ENCODE data around the gene RNF13. TPM values are rescaled to one million over a fixed set of nuclear protein-coding genes. Genes with fewer than 3 reads are reported as not detected.

Gene RNF13
- total RNA-seq, 1 experiment from 2014 or later: 94.5 TPM

- in situ Hi-C loops (cut with HindIII; ENCODE audit: low sequenced_read_pairs): no loop called here
These were observed 20.4 kb upstream of the RNF13 start, which contains the start of gene ANKUB1 for GRCh38 chr3:149792452-149793270. TSS of gene ANKUB1 (minus strand) at chr3:149792554. CDS start at chr3:149792366, 188 bp downstream.

GRCh38 chr3:149796026-149796425 is 17.0 kb upstream of the RNF13 start:
- in situ Hi-C loops (cut with HindIII; ENCODE audit: low sequenced_read_pairs): no loop called here
- DNase-seq (ENCODE audit: low spot score): no peak

More at GRCh38 chr3:149792452-149793270, 20.4 kb upstream of the RNF13 start, which contains the start of gene ANKUB1:
- DNase-seq (ENCODE audit: low spot score): no peak

- no peak for DNase-seq (ENCODE audit: low spot score)
- in situ Hi-C loops (cut with HindIII; ENCODE audit: low sequenced_read_pairs): no loop called here
These were observed 12.3 kb upstream of the RNF13 start for GRCh38 chr3:149800693-149801092.

- no peak for DNase-seq (ENCODE audit: low spot score)
- in situ Hi-C loops (cut with HindIII; ENCODE audit: low sequenced_read_pairs): no loop called here
These were observed 11.8 kb upstream of the RNF13 start for GRCh38 chr3:149801195-149801594.

GRCh38 chr3:149801639-149802038 is 11.4 kb upstream of the RNF13 start:
- no peak for DNase-seq (ENCODE audit: low spot score)
- in situ Hi-C loops (cut with HindIII; ENCODE audit: low sequenced_read_pairs): no loop called here

- in situ Hi-C loops (cut with HindIII; ENCODE audit: low sequenced_read_pairs): no loop called here
- DNase-seq (ENCODE audit: low spot score): no peak
These were observed 6.7 kb upstream of the RNF13 start for GRCh38 chr3:149806171-149806778.

- in situ Hi-C loops (cut with HindIII; ENCODE audit: low sequenced_read_pairs): no loop called here
- peak; percentile 66 for DNase-seq (ENCODE audit: low spot score)
These were observed 4.7 kb upstream of the RNF13 start for GRCh38 chr3:149808209-149808829.

GRCh38 chr3:149809699-149810098 is 3.3 kb upstream of the RNF13 start:
- no peak for DNase-seq (ENCODE audit: low spot score)
- in situ Hi-C loops (cut with HindIII; ENCODE audit: low sequenced_read_pairs): no loop called here

- DNase-seq (ENCODE audit: low spot score): no peak
- in situ Hi-C loops (cut with HindIII; ENCODE audit: low sequenced_read_pairs): no loop called here
These were observed 2.2 kb upstream of the RNF13 start for GRCh38 chr3:149810846-149811245.

GRCh38 chr3:149812165-149812605 is 830 bp upstream of the RNF13 start:
- in situ Hi-C loops (cut with HindIII; ENCODE audit: low sequenced_read_pairs): no loop called here

GRCh38 chr3:149813367-149814281 is 609 bp downstream of the RNF13 start:
- no peak for DNase-seq (ENCODE audit: low spot score)
- in situ Hi-C loops (cut with HindIII; ENCODE audit: low sequenced_read_pairs): no loop called here

More at GRCh38 chr3:149812165-149812605, 830 bp upstream of the RNF13 start:
- DNase-seq (ENCODE audit: low spot score): no peak

- in situ Hi-C loops (cut with HindIII; ENCODE audit: low sequenced_read_pairs): no loop called here
- DNase-seq (ENCODE audit: low spot score): no peak
These were observed 2.3 kb downstream of the RNF13 start for GRCh38 chr3:149815321-149815720.

- in situ Hi-C loops (cut with HindIII; ENCODE audit: low sequenced_read_pairs): no loop called here
- DNase-seq (ENCODE audit: low spot score): no peak
These were observed 2.7 kb downstream of the RNF13 start for GRCh38 chr3:149815728-149816127.

GRCh38 chr3:149816311-149816710 is 3.3 kb downstream of the RNF13 start:
- DNase-seq (ENCODE audit: low spot score): no peak
- in situ Hi-C loops (cut with HindIII; ENCODE audit: low sequenced_read_pairs): no loop called here

- no peak for DNase-seq (ENCODE audit: low spot score)
- in situ Hi-C loops (cut with HindIII; ENCODE audit: low sequenced_read_pairs): no loop called here
These were observed 4.0 kb downstream of the RNF13 start for GRCh38 chr3:149816986-149817385.

- in situ Hi-C loops (cut with HindIII; ENCODE audit: low sequenced_read_pairs): no loop called here
- no peak for DNase-seq (ENCODE audit: low spot score)
These were observed 6.4 kb downstream of the RNF13 start for GRCh38 chr3:149819432-149819831.

- in situ Hi-C loops (cut with HindIII; ENCODE audit: low sequenced_read_pairs): no loop called here
- DNase-seq (ENCODE audit: low spot score): no peak
These were observed 7.2 kb downstream of the RNF13 start for GRCh38 chr3:149820183-149820582.

- in situ Hi-C loops (cut with HindIII; ENCODE audit: low sequenced_read_pairs): no loop called here
- DNase-seq (ENCODE audit: low spot score): no peak
These were observed 13.6 kb downstream of the RNF13 start for GRCh38 chr3:149826636-149827035.

GRCh38 chr3:149828390-149828789 is 15.4 kb downstream of the RNF13 start:
- in situ Hi-C loops (cut with HindIII; ENCODE audit: low sequenced_read_pairs): no loop called here
- no peak for DNase-seq (ENCODE audit: low spot score)

Data from G401 (cell line).